HuH-7 (cell line): Measurements from ENCODE around the gene SLC37A1.
"Not testable (repeated sequence)": the region's sequence is repeated elsewhere in the genome, so short reads cannot be mapped to it uniquely, and the experiment has no call there.

Experiments
- DNase-seq: peaks from one replicate; pipeline ENCODE4 v3.0.0; 2011; ENCODE audit warnings: low spot score

The SLC37A1 gene

DNA sequence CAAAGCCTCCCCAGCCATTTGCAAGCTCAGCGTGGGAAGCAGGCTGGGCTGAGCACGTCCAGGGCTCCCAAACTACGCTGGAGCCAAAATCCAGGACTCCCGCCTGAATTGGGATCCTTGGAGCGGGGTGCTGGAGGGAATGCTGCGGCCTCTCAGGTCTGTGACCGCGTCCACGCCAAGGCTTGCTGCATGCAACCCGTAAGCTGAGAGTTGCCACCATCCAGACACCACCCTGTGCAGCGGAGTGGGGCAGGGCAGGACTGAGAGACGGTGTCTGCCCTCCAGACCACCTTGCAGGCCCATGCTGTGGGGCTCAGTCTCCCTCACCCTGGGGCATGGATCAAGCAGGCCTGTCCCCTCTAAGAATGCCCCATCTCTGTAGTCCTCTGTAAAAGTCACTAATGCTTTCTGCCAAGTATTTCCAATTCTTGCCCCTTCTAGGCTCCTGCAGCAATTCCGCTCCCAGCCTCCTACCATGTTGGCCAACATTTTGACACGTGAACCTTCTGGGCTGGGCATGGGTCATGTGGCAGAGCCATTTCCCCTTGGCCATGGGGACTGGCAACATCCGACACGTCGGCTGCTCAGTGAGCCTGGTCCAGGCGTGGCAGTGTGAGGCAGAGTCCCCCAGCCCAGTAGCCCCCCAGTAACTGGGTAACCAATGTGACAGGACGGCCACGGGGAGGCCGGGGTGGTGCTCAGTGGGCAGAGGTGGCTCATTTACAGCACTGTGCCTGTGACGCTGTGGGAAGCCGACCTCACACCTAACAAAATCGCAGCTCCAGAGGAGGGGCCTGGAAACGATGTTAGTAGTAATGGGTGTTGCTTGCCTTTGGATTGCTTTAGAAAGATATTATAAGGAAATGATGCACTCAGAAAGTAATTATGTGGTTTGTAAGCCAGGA lies 81.9 kb downstream of the SLC37A1 start:
- DNase-seq, result no peak

DNA sequence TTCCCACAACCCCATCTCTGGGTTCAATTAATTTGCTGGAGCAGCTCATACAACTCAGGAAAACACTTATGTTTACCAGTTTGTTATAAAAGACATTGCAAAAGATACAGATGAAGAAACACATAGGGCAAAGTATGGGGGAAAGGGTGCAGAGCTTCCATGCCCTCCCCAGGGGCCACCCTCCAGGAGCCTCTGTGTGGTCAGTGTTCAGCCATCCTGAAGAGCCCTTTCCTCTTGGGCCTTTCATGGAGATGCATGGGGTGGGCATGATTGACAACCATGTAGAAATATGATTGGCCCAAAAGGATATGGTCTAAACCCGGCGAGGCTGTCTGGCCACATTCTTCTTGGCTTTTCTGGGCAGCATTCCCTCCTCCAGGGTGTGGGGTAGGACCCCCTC lies 83.0 kb downstream of the SLC37A1 start:
- DNase-seq, result no peak

DNA sequence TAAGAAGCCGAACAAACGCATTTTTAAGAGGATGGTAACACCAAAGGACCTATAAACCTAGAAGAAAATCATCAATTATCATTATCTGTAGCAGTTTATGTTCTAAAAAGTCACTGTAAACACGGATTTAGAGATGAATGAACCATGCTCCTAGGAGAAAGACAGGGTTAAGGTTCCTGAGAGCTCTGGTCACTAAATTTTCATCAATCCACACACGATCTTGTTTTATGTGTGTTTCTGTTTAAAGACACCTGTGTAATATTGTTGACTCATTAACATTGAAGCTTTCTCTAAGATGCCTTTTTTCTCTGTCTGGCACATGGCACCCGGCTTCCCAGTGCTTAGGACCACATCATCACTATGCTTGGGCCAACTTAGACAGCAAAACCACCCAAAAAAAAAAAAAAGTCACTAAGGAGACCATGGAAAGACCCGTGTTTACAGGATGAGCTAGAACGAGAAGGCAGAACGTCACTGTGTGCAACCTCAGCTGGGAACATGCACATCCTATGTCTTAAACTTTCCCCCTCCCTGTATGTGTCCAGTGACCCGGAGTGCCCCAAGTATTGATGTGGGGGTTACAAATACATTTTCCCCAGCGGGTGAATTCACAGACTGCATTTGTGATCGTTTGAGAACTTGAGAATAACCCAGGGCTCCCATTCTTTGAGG lies 84.0 kb downstream of the SLC37A1 start:
- no peak for DNase-seq

- no peak for DNase-seq
These were observed 84.6 kb downstream of the SLC37A1 start for GRCh38 chr21:42598159-42598735.

DNA sequence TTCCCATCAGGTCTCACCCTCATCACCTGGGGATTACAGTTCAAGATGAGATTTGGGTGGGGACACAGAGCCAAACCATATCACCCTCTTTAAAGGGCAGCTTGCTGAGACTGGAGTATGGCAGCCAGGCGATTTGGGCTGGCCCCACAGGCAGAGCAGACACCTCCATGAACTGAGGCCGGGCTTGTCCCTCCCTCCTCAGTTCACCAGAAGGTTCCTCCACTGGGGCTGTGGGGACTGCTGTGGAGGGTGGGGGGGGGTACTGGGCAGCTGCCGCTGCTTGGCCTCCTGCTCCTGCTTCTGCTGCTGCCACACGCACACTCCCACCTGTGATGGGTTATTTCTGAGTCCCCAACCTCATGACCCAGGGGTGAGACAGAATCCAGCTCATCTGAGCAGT lies 85.8 kb downstream of the SLC37A1 start:
- no peak for DNase-seq

DNA sequence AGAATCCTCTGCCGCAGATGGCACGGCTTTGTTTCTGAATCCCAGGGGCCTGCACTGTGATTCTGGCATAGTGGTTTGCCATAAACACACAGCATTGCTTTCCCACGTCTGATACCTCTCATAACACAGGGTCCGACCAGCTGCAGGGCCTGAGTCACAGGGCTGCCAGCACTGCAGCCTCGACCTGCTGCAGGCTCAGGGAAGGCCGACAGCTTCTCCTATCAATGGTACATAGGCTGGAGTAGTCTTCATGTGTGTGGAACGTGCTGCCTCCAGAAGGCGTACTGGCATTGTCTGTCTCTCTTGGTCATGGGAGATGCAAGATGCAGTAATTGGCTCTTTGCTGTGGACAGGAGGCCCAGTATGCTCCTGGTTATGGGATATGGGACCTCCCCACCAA lies 86.3 kb downstream of the SLC37A1 start:
- no peak for DNase-seq

- no peak for DNase-seq
These were observed 88.0 kb downstream of the SLC37A1 start for GRCh38 chr21:42601656-42602055.

DNA sequence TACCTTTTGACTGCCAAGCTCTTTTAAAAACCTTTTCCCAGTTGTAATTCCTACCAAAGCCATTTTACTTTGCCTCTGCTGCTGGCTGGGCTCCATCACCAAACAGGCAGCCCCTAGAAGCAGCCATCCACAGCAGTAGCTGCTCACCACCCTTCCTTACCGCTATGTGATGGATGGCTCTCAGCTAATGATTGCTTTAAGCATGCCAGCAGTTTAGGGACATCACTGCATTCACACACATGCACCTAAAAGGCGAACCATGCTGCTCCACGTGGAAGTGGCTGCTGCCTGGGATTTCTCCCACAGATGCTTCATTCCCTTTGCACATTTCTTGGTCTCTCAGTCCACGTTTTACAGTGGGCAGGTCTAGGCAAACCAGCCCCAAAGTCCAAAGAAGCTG lies 93.5 kb downstream of the SLC37A1 start:
- no peak for DNase-seq

DNA sequence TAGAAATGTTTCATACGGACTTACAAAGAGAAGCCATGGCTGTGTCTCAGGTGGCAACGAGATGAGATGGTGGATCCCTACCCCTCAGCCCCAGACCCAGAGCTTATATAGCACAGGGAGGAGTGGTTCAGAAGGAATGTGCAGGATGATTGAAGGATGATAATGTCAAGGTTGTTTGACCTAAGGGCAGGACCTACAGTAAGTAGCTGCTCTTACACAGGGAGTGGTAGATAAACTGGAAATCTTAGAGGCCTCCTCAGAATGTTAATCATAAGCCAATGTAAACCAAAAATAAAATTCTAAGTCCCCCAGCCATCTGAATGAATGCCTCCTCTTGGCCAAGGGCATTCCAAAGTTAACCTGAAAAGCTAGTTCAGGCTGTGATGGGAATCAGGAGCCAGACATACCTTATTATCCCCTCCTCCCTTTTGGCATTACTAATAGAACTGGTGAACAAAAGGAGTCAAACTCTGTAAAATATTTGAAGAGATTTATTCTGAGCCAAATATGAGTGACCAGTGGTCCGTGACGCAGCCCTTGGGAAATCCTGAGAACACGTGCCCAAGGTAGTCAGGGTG lies 94.0 kb downstream of the SLC37A1 start:
- no peak for DNase-seq

DNA sequence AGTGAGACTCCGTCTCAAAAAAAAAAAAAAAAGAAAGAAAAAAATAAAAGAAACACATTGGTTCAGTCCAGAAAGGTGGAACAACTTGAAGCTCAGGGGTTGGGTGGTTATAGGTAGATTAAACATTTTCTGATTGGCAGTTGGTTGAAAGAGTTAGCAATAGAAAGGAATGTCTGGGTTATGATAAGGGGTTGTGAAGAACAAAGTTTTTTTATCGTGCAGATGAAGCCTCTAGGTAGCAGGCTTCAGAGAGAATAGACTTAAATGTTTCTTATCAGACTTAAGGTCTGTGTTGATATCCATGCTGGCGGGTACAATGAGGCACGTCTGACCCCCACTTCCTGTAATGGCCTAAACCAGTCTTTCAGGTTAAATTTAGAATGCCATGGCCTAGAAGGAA lies 94.8 kb downstream of the SLC37A1 start:
- no peak for DNase-seq

GRCh38 chr21:42609811-42610210 lies 96.2 kb downstream of the SLC37A1 start:
- no peak for DNase-seq

DNA sequence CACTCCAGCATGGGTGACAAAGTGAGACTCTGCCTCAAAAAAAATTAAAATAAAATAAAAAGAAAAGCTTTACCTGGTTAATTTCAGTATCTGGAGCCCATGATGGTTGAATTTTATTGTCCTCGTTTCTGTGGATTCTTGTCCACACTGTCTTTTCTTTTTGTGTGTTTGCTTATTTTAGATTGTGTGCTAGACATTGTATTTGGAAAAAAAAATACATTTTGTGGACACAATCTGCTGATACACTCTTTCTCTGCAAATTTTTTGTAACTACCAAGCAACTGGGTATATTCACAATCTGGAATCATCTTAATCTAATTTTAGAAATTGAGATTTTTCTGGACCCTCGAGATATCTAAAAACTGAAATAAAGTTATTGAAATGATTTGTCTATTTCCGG lies 98.2 kb downstream of the SLC37A1 start:
- DNase-seq, result no peak

DNA sequence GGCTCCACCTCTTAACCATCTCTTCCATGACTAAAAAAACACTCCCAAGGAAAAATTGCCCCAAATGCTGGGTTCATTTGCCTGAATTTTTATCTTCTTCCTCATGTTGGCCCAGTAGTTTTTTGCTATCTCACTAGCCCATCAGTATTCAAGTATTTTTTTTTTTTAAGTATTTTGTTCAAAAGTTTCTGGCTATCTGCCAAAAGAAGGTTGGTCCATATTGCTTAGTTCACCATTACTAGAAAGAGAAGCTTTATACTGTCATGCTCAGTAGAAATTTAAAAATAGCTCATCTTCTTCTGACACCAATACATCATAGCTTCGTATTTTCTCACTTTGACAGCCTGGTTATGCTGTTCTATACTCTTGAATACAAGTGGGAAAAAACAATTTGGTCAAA lies 98.7 kb downstream of the SLC37A1 start:
- no peak for DNase-seq

GRCh38 chr21:42613756-42614155 lies 100.1 kb downstream of the SLC37A1 start:
- DNase-seq, result no peak

- no peak for DNase-seq
These were observed 100.7 kb downstream of the SLC37A1 start for GRCh38 chr21:42614396-42614795.

DNA sequence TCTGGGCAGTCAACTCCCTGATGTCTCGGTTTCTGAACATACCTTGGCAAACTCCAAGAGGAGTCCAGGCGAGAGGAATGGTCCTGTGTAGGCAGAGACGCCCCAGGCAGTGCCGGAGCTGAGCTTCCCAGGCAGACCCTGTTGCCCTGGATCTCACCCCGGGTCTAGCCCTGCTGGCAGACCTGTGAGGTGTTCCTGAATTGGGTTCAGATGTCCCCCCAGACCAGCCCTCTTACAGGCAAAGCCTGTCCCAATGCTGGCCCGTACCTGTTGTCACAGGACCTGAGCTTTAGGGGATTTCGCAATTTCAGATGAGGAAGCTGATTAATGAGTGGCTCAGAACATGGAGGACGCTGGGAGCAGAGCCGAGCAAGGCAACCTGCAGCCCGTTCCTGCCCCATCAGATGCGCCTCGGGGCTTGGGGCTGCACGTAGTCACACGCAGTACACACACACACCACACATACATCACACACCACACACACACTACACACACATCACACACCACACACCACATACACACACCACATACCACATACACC lies 101.2 kb downstream of the SLC37A1 start:
- peak; percentile 70 for DNase-seq

GRCh38 chr21:42615377-42615776 lies 101.7 kb downstream of the SLC37A1 start:
- not testable (repeated sequence) for DNase-seq

- no peak for DNase-seq
These were observed 102.3 kb downstream of the SLC37A1 start for GRCh38 chr21:42615924-42616323.

DNA sequence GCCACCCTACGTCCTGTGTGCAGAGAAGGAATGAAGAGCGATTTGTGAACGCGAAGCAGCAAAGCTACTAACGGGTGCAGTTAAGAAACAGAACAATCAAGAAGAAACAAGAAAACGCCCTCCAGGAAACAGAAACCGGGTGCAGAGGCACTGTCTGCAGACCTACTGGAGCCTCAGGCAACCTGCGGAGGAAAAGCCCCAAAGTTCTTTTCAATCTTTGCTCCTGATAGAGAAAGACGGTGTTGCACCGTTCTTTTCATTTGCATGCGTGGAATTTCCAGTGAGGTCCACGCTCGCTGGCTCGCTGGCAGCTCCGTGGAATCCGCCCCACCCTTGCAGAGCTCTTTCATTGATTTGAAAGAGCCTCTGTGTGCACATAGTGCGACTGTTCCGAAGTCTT lies 102.8 kb downstream of the SLC37A1 start:
- no peak for DNase-seq

DNA sequence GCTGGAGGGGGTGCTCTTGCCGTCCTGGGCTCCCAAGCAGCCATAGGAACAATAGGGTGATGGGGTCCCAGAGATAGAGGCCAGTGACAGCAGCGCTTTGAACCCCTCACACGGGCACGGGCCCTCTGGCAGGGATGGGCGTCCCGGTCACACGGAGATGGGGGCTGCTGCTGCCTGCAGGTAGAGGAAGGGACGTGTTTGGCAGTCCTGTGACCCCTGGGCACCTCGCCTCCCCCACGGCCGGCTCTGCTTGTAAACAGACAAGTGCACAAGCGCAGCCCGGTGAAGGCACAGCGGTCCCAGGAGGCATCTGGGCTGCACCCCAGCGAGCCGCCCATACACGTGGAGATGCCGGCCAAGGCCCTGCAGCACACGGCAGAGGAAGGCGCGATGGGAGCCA lies 103.3 kb downstream of the SLC37A1 start:
- no peak for DNase-seq

GRCh38 chr21:42617486-42617885 lies 103.8 kb downstream of the SLC37A1 start:
- no peak for DNase-seq

- DNase-seq, result no peak
These were observed 105.1 kb downstream of the SLC37A1 start for GRCh38 chr21:42618707-42619102.

GRCh38 chr21:42619166-42619565 lies 105.5 kb downstream of the SLC37A1 start:
- DNase-seq, result no peak
